ENCODE data around the gene ELOVL5.
"Not testable (repeated sequence)": the region's sequence is repeated elsewhere in the genome, so short reads cannot be mapped to it uniquely, and the experiment has no call there.

ELOVL5 gene, protein sequence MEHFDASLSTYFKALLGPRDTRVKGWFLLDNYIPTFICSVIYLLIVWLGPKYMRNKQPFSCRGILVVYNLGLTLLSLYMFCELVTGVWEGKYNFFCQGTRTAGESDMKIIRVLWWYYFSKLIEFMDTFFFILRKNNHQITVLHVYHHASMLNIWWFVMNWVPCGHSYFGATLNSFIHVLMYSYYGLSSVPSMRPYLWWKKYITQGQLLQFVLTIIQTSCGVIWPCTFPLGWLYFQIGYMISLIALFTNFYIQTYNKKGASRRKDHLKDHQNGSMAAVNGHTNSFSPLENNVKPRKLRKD

DNA sequence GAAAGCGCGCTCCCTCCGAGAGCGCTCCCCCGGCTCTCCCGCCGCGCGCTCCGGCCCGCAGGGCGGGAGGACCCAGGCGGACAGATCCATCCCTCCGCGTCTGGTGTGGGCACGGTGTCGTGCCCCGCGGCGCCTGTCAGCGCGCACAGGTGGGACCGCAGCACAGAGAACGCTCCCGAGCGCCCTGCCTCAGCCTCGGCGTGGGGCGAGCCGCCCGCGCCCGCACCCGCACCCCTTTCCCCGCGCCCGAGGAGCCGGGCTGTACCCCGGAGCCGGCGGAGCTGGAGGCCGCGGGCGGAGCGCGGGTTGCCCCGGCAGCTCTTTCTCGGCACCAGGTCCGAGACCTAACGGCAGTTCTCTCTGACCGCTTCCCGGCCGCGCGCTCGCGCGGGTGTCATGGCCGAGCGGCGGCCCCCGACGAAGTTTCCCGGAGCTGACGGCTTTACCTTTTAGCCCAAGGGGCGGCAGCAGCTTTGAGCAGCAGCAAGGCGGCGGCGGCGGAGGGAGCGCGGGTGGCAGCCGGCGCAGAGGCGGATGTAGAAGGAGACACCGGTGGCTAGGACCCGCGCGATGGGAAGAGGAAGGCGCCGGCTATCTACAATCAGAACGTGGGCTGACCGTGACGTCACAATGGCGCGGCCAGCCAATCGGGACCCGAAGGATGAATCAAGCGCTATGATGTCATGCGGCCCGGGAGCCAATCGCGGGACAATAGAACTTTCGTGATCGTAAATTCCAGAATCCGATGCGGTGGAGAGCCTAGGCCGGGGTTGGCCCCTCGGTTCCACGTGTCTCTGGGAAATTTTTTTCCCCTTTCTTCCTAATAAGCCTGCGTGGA lies at the start of gene ELOVL5:
ELOVL5 (minus strand) TSS at position 580 of the 838 bp plus-strand sequence. CDS start 53,251 bp downstream, outside the sequence.
- H3K4me1 ChIP-seq (ENCODE audit: control insufficient read depth, insufficient read depth, low read length), result no peaks in the 10 kb centered on the region
- peak within 1 kb of the TSS; percentile 91 for H3K4me3 ChIP-seq (ENCODE audit: low read length)
- no peaks in the 10 kb centered on the region for H3K27me3 ChIP-seq (ENCODE audit: control insufficient read depth, insufficient read depth, low read length)
- H3K9me3 ChIP-seq (ENCODE audit: control insufficient read depth, insufficient read depth, low read length), result no peaks in the 10 kb centered on the region
- no peak within 1 kb of the TSS for H3K27ac ChIP-seq (ENCODE audit: low read length)
- DNase-seq (ENCODE audit: low read depth, low spot score), result peak; percentile 72
- WGBS (ENCODE audit: insufficient coverage, insufficient read length), result no CpG with 5 or more reads among the region's 101 CpGs
- H3K36me3 ChIP-seq (ENCODE audit: control insufficient read depth, insufficient read depth, low read length), result no peaks in the 10 kb centered on the region

GRCh38 chr6:53397283-53397682 lies 48.5 kb upstream of the ELOVL5 start:
- Histone ChIP-seq H3K4me1 (ENCODE audit: control insufficient read depth, insufficient read depth, low read length) (no peaks in the 10 kb centered on the region), H3K27me3 (ENCODE audit: control insufficient read depth, insufficient read depth, low read length) (no peaks in the 10 kb centered on the region), H3K9me3 (ENCODE audit: control insufficient read depth, insufficient read depth, low read length) (no peaks in the 10 kb centered on the region), H3K4me3 (ENCODE audit: low read length) (no peak overlapping the region), H3K27ac (ENCODE audit: low read length) (no peak overlapping the region), H3K36me3 (ENCODE audit: control insufficient read depth, insufficient read depth, low read length) (no peaks in the 10 kb centered on the region)
- DNase-seq (ENCODE audit: low read depth, low spot score), result no peak
- no CpG with 5 or more reads among the region's 3 CpGs for WGBS (ENCODE audit: insufficient coverage, insufficient read length)

DNA sequence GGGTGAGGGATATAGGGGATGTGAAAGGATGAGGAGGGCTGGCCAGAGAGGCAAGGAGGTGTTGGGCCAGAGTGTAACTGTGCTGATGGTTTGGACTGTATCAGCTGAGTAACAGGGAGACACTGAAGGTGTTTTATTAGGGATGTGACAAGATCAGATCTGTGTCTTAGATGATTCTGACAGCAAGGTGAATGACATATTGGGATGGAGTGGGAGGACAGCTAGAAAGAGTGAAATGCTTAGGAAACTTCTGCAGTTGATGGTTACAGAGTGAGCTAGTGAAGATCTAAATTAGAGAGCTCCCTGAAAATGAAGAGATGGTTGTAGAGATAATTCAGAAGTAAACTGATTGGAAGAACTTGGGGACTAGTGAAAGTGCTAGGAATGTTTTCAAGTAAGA lies 47.2 kb upstream of the ELOVL5 start:
- H3K4me3 ChIP-seq (ENCODE audit: low read length), result no peak overlapping the region
- no peaks in the 10 kb centered on the region for H3K9me3 ChIP-seq (ENCODE audit: control insufficient read depth, insufficient read depth, low read length)
- H3K4me1 ChIP-seq (ENCODE audit: control insufficient read depth, insufficient read depth, low read length), result no peaks in the 10 kb centered on the region
- H3K36me3 ChIP-seq (ENCODE audit: control insufficient read depth, insufficient read depth, low read length), result no peaks in the 10 kb centered on the region
- H3K27me3 ChIP-seq (ENCODE audit: control insufficient read depth, insufficient read depth, low read length), result no peaks in the 10 kb centered on the region
- no peak overlapping the region for H3K27ac ChIP-seq (ENCODE audit: low read length)
- DNase-seq (ENCODE audit: low read depth, low spot score), result no peak

DNA sequence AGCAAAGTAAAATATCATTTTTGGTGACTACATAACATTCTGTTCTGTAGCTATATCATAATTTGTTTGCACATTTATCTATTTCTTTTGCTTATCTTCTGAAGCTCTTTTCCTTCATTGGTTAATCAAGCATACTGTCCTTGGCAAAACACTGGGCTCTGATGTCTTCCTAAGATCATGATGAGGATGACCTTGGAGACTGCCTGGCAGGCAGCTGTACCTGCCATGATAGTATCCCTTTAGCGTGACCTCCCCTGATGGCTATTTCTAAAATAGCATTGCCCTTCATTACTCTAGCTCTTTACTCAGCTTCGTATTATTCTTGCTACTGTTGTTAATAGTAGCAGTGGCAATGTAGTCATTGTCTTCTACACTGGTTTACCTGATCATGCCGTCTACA lies 46.0 kb upstream of the ELOVL5 start:
- no peak for DNase-seq (ENCODE audit: low read depth, low spot score)
- no CpG with 5 or more reads among the region's 3 CpGs for WGBS (ENCODE audit: insufficient coverage, insufficient read length)
- Histone ChIP-seq H3K27me3 (ENCODE audit: control insufficient read depth, insufficient read depth, low read length) (no peaks in the 10 kb centered on the region), H3K27ac (ENCODE audit: low read length) (no peak overlapping the region), H3K4me1 (ENCODE audit: control insufficient read depth, insufficient read depth, low read length) (no peaks in the 10 kb centered on the region), H3K4me3 (ENCODE audit: low read length) (no peak overlapping the region), H3K36me3 (ENCODE audit: control insufficient read depth, insufficient read depth, low read length) (no peaks in the 10 kb centered on the region), H3K9me3 (ENCODE audit: control insufficient read depth, insufficient read depth, low read length) (no peaks in the 10 kb centered on the region)

- Histone ChIP-seq H3K27ac (ENCODE audit: low read length) (no peak overlapping the region), H3K36me3 (ENCODE audit: control insufficient read depth, insufficient read depth, low read length) (no peaks in the 10 kb centered on the region), H3K9me3 (ENCODE audit: control insufficient read depth, insufficient read depth, low read length) (no peaks in the 10 kb centered on the region), H3K4me3 (ENCODE audit: low read length) (no peak overlapping the region), H3K4me1 (ENCODE audit: control insufficient read depth, insufficient read depth, low read length) (no peaks in the 10 kb centered on the region), H3K27me3 (ENCODE audit: control insufficient read depth, insufficient read depth, low read length) (no peaks in the 10 kb centered on the region)
- WGBS (ENCODE audit: insufficient coverage, insufficient read length), result no CpG with 5 or more reads among the region's 3 CpGs
- no peak for DNase-seq (ENCODE audit: low read depth, low spot score)
These were observed 42.4 kb upstream of the ELOVL5 start for GRCh38 chr6:53391170-53391569.

DNA sequence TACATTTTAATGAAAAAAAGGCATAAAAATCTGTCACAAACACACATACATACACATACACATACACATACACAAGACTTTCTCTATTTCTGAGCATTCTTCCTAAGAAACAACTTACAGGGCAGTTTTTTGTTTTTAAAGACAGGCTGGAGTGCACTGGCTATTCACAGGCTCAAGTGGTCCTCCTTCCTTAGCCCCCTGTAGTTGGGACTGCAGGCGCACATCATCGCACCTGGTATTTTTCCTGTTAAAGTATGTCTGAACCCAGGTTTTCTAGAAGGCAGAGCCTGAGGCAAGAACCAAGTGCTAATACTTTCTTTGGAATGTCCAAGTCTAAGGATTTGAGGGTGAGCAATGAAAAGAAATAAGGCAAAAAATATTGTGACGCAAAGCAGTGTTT lies 41.3 kb upstream of the ELOVL5 start:
- no CpG with 5 or more reads among the region's 3 CpGs for WGBS (ENCODE audit: insufficient coverage, insufficient read length)
- DNase-seq (ENCODE audit: low read depth, low spot score), result no peak

GRCh38 chr6:53388615-53389014 lies 39.9 kb upstream of the ELOVL5 start:
- H3K4me1 ChIP-seq (ENCODE audit: control insufficient read depth, insufficient read depth, low read length); H3K27me3 ChIP-seq (ENCODE audit: control insufficient read depth, insufficient read depth, low read length); H3K36me3 ChIP-seq (ENCODE audit: control insufficient read depth, insufficient read depth, low read length); H3K27ac ChIP-seq (ENCODE audit: low read length); DNase-seq (ENCODE audit: low read depth, low spot score); H3K9me3 ChIP-seq (ENCODE audit: control insufficient read depth, insufficient read depth, low read length); H3K4me3 ChIP-seq (ENCODE audit: low read length): not testable (repeated sequence)
- WGBS (ENCODE audit: insufficient coverage, insufficient read length), result no CpG with 5 or more reads among the region's 3 CpGs

More for the DNA sequence above, 41.3 kb upstream of the ELOVL5 start:
- no peaks in the 10 kb centered on the region for H3K4me1 ChIP-seq (ENCODE audit: control insufficient read depth, insufficient read depth, low read length)
- H3K9me3 ChIP-seq (ENCODE audit: control insufficient read depth, insufficient read depth, low read length), result no peaks in the 10 kb centered on the region
- no peak overlapping the region for H3K27ac ChIP-seq (ENCODE audit: low read length)
- no peak overlapping the region for H3K4me3 ChIP-seq (ENCODE audit: low read length)
- H3K36me3 ChIP-seq (ENCODE audit: control insufficient read depth, insufficient read depth, low read length), result no peaks in the 10 kb centered on the region
- H3K27me3 ChIP-seq (ENCODE audit: control insufficient read depth, insufficient read depth, low read length), result no peaks in the 10 kb centered on the region

- H3K4me1 ChIP-seq (ENCODE audit: control insufficient read depth, insufficient read depth, low read length), result no peaks in the 10 kb centered on the region
- no peak overlapping the region for H3K27ac ChIP-seq (ENCODE audit: low read length)
- WGBS (ENCODE audit: insufficient coverage, insufficient read length), result no CpG with 5 or more reads among the region's 5 CpGs
- DNase-seq (ENCODE audit: low read depth, low spot score), result no peak
- H3K4me3 ChIP-seq (ENCODE audit: low read length), result no peak overlapping the region
- H3K27me3 ChIP-seq (ENCODE audit: control insufficient read depth, insufficient read depth, low read length), result no peaks in the 10 kb centered on the region
- H3K9me3 ChIP-seq (ENCODE audit: control insufficient read depth, insufficient read depth, low read length), result no peaks in the 10 kb centered on the region; the same call in 1 of the 2 replicates
- no peaks in the 10 kb centered on the region for H3K36me3 ChIP-seq (ENCODE audit: control insufficient read depth, insufficient read depth, low read length)
These were observed 33.7 kb upstream of the ELOVL5 start for GRCh38 chr6:53382421-53382820.

DNA sequence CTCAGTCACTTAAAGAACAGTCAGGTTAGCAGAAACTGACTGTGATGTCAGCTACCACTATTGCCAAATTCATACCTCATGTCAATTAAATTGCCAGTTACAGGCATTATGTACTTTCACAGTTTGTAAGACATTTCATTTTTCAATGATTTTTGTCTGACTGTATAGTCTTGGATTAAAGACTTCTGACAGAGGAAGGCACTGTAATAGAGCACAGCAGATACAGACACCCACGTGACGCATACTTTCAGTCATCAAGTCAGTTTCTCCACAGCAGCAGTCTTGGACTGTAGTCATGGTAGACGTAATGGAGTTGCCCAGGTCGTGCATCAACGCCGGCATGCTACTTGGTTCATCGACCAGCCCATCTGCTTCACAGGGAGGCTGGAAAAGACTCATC lies 29.5 kb upstream of the ELOVL5 start:
- no peaks in the 10 kb centered on the region; the same call in 1 of the 2 replicates for H3K9me3 ChIP-seq (ENCODE audit: control insufficient read depth, insufficient read depth, low read length)
- WGBS (ENCODE audit: insufficient coverage, insufficient read length), result no CpG with 5 or more reads among the region's 7 CpGs
- no peak overlapping the region for H3K27ac ChIP-seq (ENCODE audit: low read length)
- no peaks in the 10 kb centered on the region for H3K27me3 ChIP-seq (ENCODE audit: control insufficient read depth, insufficient read depth, low read length)
- no peak overlapping the region for H3K4me3 ChIP-seq (ENCODE audit: low read length)
- DNase-seq (ENCODE audit: low read depth, low spot score), result no peak
- no peaks in the 10 kb centered on the region for H3K36me3 ChIP-seq (ENCODE audit: control insufficient read depth, insufficient read depth, low read length)
- H3K4me1 ChIP-seq (ENCODE audit: control insufficient read depth, insufficient read depth, low read length), result no peaks in the 10 kb centered on the region

GRCh38 chr6:53377793-53378192 lies 29.0 kb upstream of the ELOVL5 start:
- H3K27me3 ChIP-seq (ENCODE audit: control insufficient read depth, insufficient read depth, low read length), result no peaks in the 10 kb centered on the region
- no peak for DNase-seq (ENCODE audit: low read depth, low spot score)
- no peak overlapping the region for H3K4me3 ChIP-seq (ENCODE audit: low read length)
- no peaks in the 10 kb centered on the region for H3K36me3 ChIP-seq (ENCODE audit: control insufficient read depth, insufficient read depth, low read length)
- no CpG with 5 or more reads among the region's 3 CpGs for WGBS (ENCODE audit: insufficient coverage, insufficient read length)
- H3K4me1 ChIP-seq (ENCODE audit: control insufficient read depth, insufficient read depth, low read length), result no peaks in the 10 kb centered on the region
- H3K27ac ChIP-seq (ENCODE audit: low read length), result no peak overlapping the region
- no peaks in the 10 kb centered on the region; the same call in 1 of the 2 replicates for H3K9me3 ChIP-seq (ENCODE audit: control insufficient read depth, insufficient read depth, low read length)
